GM12878 (cell line): ENCODE measurements around the gene BCAS3. TPM values are rescaled to one million over a fixed set of nuclear protein-coding genes. Genes with fewer than 3 reads are reported as not detected.

Experiments
- ATAC-seq: fragments of 200-7000 bp; cut with Tn5 transposase; 3 replicates; pipeline ENCODE4 v1.9.1; 2020; ENCODE audit warnings: mild to moderate bottlenecking, moderate library complexity
- BruUV-seq: library from RNA; stranded (reverse); fragments of 400-500 nt; replicated peaks from 2 replicates; lab custom pipeline; 2021; lab: Mats Ljungman, UMichigan
- CTCF ChIA-PET: fragments of 300-600 bp; sonication (Branson Sonifier 250); formaldehyde crosslinking; extraction: SDS; loops from one replicate; lab custom pipeline; 2021; ENCODE audit warnings: inconsistent platforms; lab: Yijun Ruan, JAX
- POLR2A ChIA-PET: fragments of 350-600 bp; formaldehyde crosslinking; extraction: SDS; loops from one replicate; lab custom pipeline; 2021; ENCODE audit warnings: inconsistent platforms; lab: Charles Lee
- RAD21 ChIA-PET: fragments of 300-600 bp; sonication (Branson Sonifier 250); formaldehyde crosslinking; loops from one replicate; lab custom pipeline; 2023; ENCODE audit warnings: antibody characterized with exemption; ENCODE audit not compliant: unreplicated experiment; lab: Charles Lee
- SMC1A ChIA-PET: fragments of 300-600 bp; sonication (Branson Sonifier 250); formaldehyde crosslinking; loops from one replicate; lab custom pipeline; 2023; ENCODE audit not compliant: unreplicated experiment, uncharacterized antibody; lab: Charles Lee
- DNase-seq: peaks from one replicate; pipeline ENCODE4 v3.0.0-alpha.2; 2011; ENCODE audit warnings: low read depth, low spot score
- FAIRE-seq: peaks from 3 replicates; lab custom pipeline; 2011; peaks lifted over from hg19 to GRCh38; lab: Jason Lieb, UNC
- H2AFZ ChIP-seq: 2 replicates; pipeline ENCODE4 v1.6.0; 2011; ENCODE audit warnings: low read depth, low read length, control low read depth; ENCODE audit not compliant: control insufficient read depth
- H3K27ac ChIP-seq: 2 replicates; pipeline ENCODE4 v1.5.1; 2011; ENCODE audit warnings: control low read depth; ENCODE audit not compliant: control insufficient read depth, insufficient read depth
- H3K27me3 ChIP-seq, 2 experiments: replicated peaks in 1 of 2; 2 replicates each; pipeline versions ENCODE4 v1.6.0 to v1.6.1; 2011; ENCODE audit warnings: low read length in 1 of 2; ENCODE audit not compliant: control insufficient read depth in 2 of 2, insufficient read depth in 2 of 2
- H3K36me3 ChIP-seq, 2 experiments: 2 replicates each; pipeline ENCODE4 v1.5.1; 2011; ENCODE audit warnings: low read length in 1 of 2; ENCODE audit not compliant: control insufficient read depth in 2 of 2, insufficient read depth in 2 of 2
- H3K4me1 ChIP-seq: 2 replicates; pipeline ENCODE4 v1.6.1; 2011; ENCODE audit warnings: mild to moderate bottlenecking, low read length, moderate library complexity, mixed read lengths; ENCODE audit not compliant: control insufficient read depth, insufficient read depth
- H3K4me2 ChIP-seq: 2 replicates; pipeline ENCODE4 v1.6.0; 2011; ENCODE audit warnings: control low read depth; ENCODE audit not compliant: control insufficient read depth, insufficient read depth
- H3K4me3 ChIP-seq: fragments of 200-600 bp; sonication (generic); 2 replicates; pipeline ENCODE4 v1.5.1; 2016
- H3K79me2 ChIP-seq: 2 replicates; pipeline ENCODE4 v1.6.0; 2011; ENCODE audit warnings: low read length; ENCODE audit not compliant: control insufficient read depth, insufficient read depth
- H3K9ac ChIP-seq: 2 replicates; pipeline ENCODE4 v1.8.0; 2011; ENCODE audit warnings: low read length, control low read depth, mixed read lengths; ENCODE audit not compliant: control insufficient read depth, insufficient read depth
- H3K9me3 ChIP-seq: replicated peaks from 3 replicates; pipeline ENCODE4 v1.5.1; 2011; ENCODE audit warnings: mild to moderate bottlenecking, low read length; ENCODE audit not compliant: control insufficient read depth, insufficient read depth
- H4K20me1 ChIP-seq: 2 replicates; pipeline ENCODE4 v1.6.0; 2011; ENCODE audit not compliant: control insufficient read depth, insufficient read depth
- CEBPB ChIP-seq, 2 experiments: fragments of 150-350 bp in 1 of 2; IDR thresholded peaks; 2 replicates each; pipeline ENCODE4 v1.6.1; 2012 to 2014; ENCODE audit warnings: low read depth in 2 of 2, low read length in 2 of 2, borderline replicate concordance in 1 of 2, inconsistent platforms in 1 of 2
- ELK1 ChIP-seq: IDR thresholded peaks from 2 replicates; pipeline ENCODE4 v1.6.1; 2012; ENCODE audit warnings: low read depth, low read length, improper control_type of control experiment
- GABPA ChIP-seq: IDR thresholded peaks from 2 replicates; pipeline ENCODE4 v1.6.1; 2014; ENCODE audit warnings: antibody characterized with exemption, low read depth, mild to moderate bottlenecking, inconsistent platforms
- YY1 ChIP-seq: IDR thresholded peaks from 2 replicates; pipeline ENCODE4 v1.6.1; 2011; ENCODE audit warnings: low read depth, mild to moderate bottlenecking, low read length
- ZNF217 ChIP-seq: fragments of 450-650 bp; IDR thresholded peaks from 2 replicates; pipeline ENCODE4 v1.6.1; 2017; ENCODE audit warnings: antibody characterized with exemption, mild to moderate bottlenecking
- WGBS: methylation state at CpG from one replicate; pipeline ENCODE4 v1.1.6; 2016; ENCODE audit warnings: low lambda C conversion rate; ENCODE audit not compliant: insufficient replicate concordance, insufficient coverage; ENCODE audit errors: missing lambda C conversion rate; 5-methylcytosine and 5-hydroxymethylcytosine counted together
- in situ Hi-C: fragments of 300-500 bp; cut with MboI; formaldehyde crosslinking; loops from 9 replicates; pipeline ENCODE4 v1.14.3; 2018; ENCODE audit warnings: mixed read lengths
- intact Hi-C: fragments of 100-400 bp; cut with micrococcal nuclease; formaldehyde crosslinking; loops from one replicate; pipeline ENCODE4 v1.14.2; 2022; ENCODE audit not compliant: unreplicated experiment
- polyA plus RNA-seq, 11 experiments: library from polyadenylated mRNA; depleted of rRNA in 4 of 11; unstranded in 6 of 11; stranded (reverse) in 5 of 11; fragments of >200 nt; fragmentation: Nextera tagmentation in 4 of 11; fragmentation: Illumina TruSeq in 1 of 11; extraction: Ambion mirVana in 4 of 11; extraction: Trizol in 1 of 11; gene quantifications; 1 replicate in 1 of 11; 2 replicates in 10 of 11; pipeline versions ENCODE4 v1.2.1 to v1.2.3, GENCODE V29; 2011 to 2016; ENCODE audit warnings: inconsistent platforms in 2 of 11, missing spikeins in 2 of 11, low read depth in 1 of 11
- total RNA-seq, 4 experiments: library from RNA; depleted of rRNA in 3 of 4; stranded (reverse); fragments of >200 nt in 3 of 4; fragmentation: Illumina TruSeq in 1 of 4; extraction: Trizol in 1 of 4; gene quantifications; 2 replicates each; pipeline versions ENCODE4 v1.2.1 to v1.2.3, GENCODE V29; 2013 to 2021

BCAS3 gene
- total and polyA plus RNA-seq, 10 of the 15 experiments (the other 5 are each of a cell fraction or from before 2014, with no cell fraction given): 2.1 to 11.0 (median 6.6) TPM

- no peak for TF ChIP-seq ZNF217
Measured at GRCh38 chr17:61201211-61201610, 523.6 kb downstream of the BCAS3 start (continued).

GRCh38 chr17:61202564-61202963, 524.9 kb downstream of the BCAS3 start:
- no peak for DNase-seq
- Histone ChIP-seq H3K79me2 (no peaks in the 10 kb centered on the region), H3K9me3 (no peaks in the 10 kb centered on the region), H3K27me3 (no peaks in the 10 kb centered on the region), H3K4me1 (no peaks in the 10 kb centered on the region), H2AFZ (no peak overlapping the region), H3K4me3 (no peak overlapping the region), H4K20me1 (no peaks in the 10 kb centered on the region), H3K27ac (no peak overlapping the region), H3K4me2 (no peak overlapping the region), H3K36me3 (no peaks in the 10 kb centered on the region), H3K9ac (no peak overlapping the region)
- WGBS: 19% methylated on average over 2 of the region's 2 CpGs
- CTCF ChIA-PET: no interaction called here
- no TSS peak for BruUV-seq
- intact Hi-C loops (no loop called here), in situ Hi-C loops (no loop called here)
- RAD21 ChIA-PET: no interaction called here
- SMC1A ChIA-PET: interaction anchor here (0.9 kb wide), 1 partner anchor 11 kb away, joined by 5 read pairs; no protein-coding TSS in a partner anchor
- TF ChIP-seq ELK1 (no peak), YY1 (no peak), CEBPB (IDR thresholded peaks at IDR 0.05; ENCODE audit: borderline replicate concordance in 1 of 2, low read depth in 2 of 2, low read length in 2 of 2) (no peak), GABPA (no peak)
- ATAC-seq: no peak
- POLR2A ChIA-PET: interaction anchor here (0.6 kb wide), 1 partner anchor 11 kb away, joined by 3 read pairs; no protein-coding TSS in a partner anchor
- FAIRE-seq: no peak
